NB4 (cell line): ENCODE results near the gene PODNL1.

ENCODE experiments used
- DNase-seq: peaks from one replicate; pipeline ENCODE4 v3.0.0; 2010; ENCODE audit warnings: low read depth
- H3K4me3 ChIP-seq: one replicate; pipeline ENCODE4 v1.5.1; 2011; ENCODE audit warnings: mild to moderate bottlenecking, low read depth, low read length, moderate library complexity
- CTCF ChIP-seq: IDR thresholded peaks from one replicate; pipeline ENCODE4 v1.5.1; 2012; ENCODE audit warnings: low read depth, low read length
- MAX ChIP-seq: IDR thresholded peaks from 2 replicates; pipeline ENCODE4 v1.6.1; 2011; ENCODE audit warnings: low read depth, low read length
- MYC ChIP-seq: IDR thresholded peaks from 2 replicates; pipeline ENCODE4 v1.6.1; 2011; ENCODE audit warnings: low read depth, low read length
- POLR2A ChIP-seq: IDR thresholded peaks from 2 replicates; pipeline ENCODE4 v1.6.1; 2011; ENCODE audit warnings: mild to moderate bottlenecking; ENCODE audit not compliant: insufficient read length; ENCODE audit errors: extremely low read depth

PODNL1 gene

GRCh38 chr19:13887018-13887436 is 51.2 kb downstream of the PODNL1 start:
- peak; percentile 74 for DNase-seq
- TF ChIP-seq MYC: no peak
- TF ChIP-seq CTCF: no peak
- TF ChIP-seq MAX: no peak
- TF ChIP-seq POLR2A: no peak
- H3K4me3 ChIP-seq: no peak overlapping the region

GRCh38 chr19:13885826-13886365 is 52.3 kb downstream of the PODNL1 start:
- no peak overlapping the region for H3K4me3 ChIP-seq
- TF ChIP-seq CTCF (no peak), MAX (no peak), MYC (no peak), POLR2A (no peak)
- DNase-seq: no peak

- TF ChIP-seq MAX (no peak), CTCF (no peak), POLR2A (no peak), MYC (no peak)
- no peak for DNase-seq
- no peak overlapping the region for H3K4me3 ChIP-seq
Measured at GRCh38 chr19:13884726-13885591, 53.3 kb downstream of the PODNL1 start.

- no peak for TF ChIP-seq POLR2A
- no peak for TF ChIP-seq CTCF
- TF ChIP-seq MYC: no peak
- TF ChIP-seq MAX: no peak
- DNase-seq: no peak
Measured at GRCh38 chr19:13883516-13884064, 54.6 kb downstream of the PODNL1 start.

GRCh38 chr19:13882836-13883235 is 55.4 kb downstream of the PODNL1 start:
- no peak for DNase-seq

More at GRCh38 chr19:13883516-13884064, 54.6 kb downstream of the PODNL1 start:
- H3K4me3 ChIP-seq: no peak overlapping the region

More at GRCh38 chr19:13882836-13883235, 55.4 kb downstream of the PODNL1 start:
- H3K4me3 ChIP-seq: no peak overlapping the region
- TF ChIP-seq MAX: peak; percentile 28
- TF ChIP-seq POLR2A: no peak
